GM21619 (cell line): Measurements from ENCODE around the gene KRTAP6-1.

Experiments used
- ATAC-seq: cut with Tn5 transposase; IDR thresholded peaks from one replicate; pipeline ENCODE4 v1.9.1; 2021; ENCODE audit not compliant: unreplicated experiment

The KRTAP6-1 gene

GRCh38 chr21:30579346-30579745 lies 34.4 kb downstream of the KRTAP6-1 start:
- ATAC-seq, result no peak

- no peak for ATAC-seq
Observed at GRCh38 chr21:30577766-30578165, 36.0 kb downstream of the KRTAP6-1 start.

- no peak for ATAC-seq
Observed at GRCh38 chr21:30567617-30568016, 46.1 kb downstream of the KRTAP6-1 start.

GRCh38 chr21:30563630-30564029 lies 50.1 kb downstream of the KRTAP6-1 start:
- no peak for ATAC-seq
